Caki2 (cell line): ENCODE measurements around the gene COL20A1. TPM values are rescaled to one million over a fixed set of nuclear protein-coding genes. Genes with fewer than 3 reads are reported as not detected.
"Not testable (repeated sequence)": the region's sequence is repeated elsewhere in the genome, so short reads cannot be mapped to it uniquely, and the experiment has no call there.

Experiments
- DNase-seq: peaks from one replicate; pipeline ENCODE4 v3.0.0-alpha.2; 2015; ENCODE audit warnings: low read depth
- in situ Hi-C: cut with HindIII; loops from 2 replicates; pipeline ENCODE4 v1.10.0; 2016; ENCODE audit warnings: low sequenced_read_pairs, low pct_unique_long_range_greater_than_20kb, mixed read lengths
- total RNA-seq: library from RNA; depleted of rRNA; stranded (reverse); fragments of >200 nt; shearing (Covaris generic); gene quantifications from 2 replicates; pipeline ENCODE4 v1.2.3, GENCODE V29; 2014; ENCODE audit warnings: low replicate concordance; rRNA removed

The COL20A1 gene
- 0.14 and 0.87 TPM in 2 replicates for total RNA-seq

DNA sequence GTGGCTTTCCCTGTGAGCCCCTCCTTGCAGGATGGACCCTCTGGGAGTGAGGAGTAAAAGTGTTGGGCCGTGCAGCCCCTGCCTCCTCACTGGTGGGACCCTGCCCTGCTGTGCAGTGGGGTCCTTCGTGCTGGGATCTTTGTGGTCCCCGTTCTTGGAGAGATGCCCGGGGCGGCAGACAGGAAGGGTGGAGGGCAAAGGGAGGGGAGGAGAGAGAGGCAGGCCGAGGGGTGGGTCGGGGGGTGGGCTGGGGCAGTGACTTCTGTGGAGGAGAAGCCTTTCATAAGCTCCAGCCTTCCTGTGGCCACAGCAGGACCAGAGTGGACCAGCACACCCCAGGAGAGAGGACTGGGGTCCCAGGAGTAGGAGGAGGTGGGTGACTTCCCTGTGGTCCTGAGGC is at the start of gene COL20A1:
TSS of gene COL20A1 (plus strand) at position 283 of the 400 bp plus-strand sequence. CDS start 1,922 bp downstream, outside the sequence.
- in situ Hi-C loops, result loop anchor here (25.0 kb wide), 2 partner anchors 94 to 294 kb away; no protein-coding TSS in a partner anchor
- DNase-seq, result no peak

DNA sequence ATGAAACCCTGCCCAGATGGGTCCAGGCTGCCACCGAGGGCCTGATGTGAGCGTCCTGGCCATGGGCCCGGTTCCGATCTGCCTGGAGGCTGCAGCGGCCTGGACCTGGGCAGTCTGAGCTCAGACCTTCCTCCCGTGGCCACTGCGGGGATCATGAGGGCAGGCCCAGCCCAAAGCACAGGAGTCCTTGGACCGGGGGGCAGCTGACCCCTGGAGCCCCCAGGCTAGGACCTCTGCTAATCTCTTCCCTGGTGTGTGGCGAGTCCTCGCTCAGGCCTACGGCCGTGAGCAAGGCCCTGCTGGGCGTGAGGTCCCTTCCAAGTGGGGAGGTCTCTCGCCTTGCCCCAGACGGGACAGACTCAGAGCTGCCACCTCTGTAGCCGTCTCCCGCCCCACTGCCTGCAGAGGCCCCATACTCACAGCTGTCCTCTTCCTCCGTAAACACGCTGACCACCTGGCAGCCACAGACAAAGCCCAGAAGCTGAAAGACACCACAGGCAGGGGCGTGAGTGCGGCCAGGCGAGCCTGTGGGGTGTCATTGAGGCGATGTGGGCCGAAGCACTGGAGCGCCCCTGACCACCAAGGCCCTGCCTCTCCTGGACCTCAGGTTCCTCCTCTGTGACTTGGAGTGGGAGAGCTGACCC is 49.3 kb upstream of the COL20A1 start:
- in situ Hi-C loops, result no loop called here
- DNase-seq, result no peak

DNA sequence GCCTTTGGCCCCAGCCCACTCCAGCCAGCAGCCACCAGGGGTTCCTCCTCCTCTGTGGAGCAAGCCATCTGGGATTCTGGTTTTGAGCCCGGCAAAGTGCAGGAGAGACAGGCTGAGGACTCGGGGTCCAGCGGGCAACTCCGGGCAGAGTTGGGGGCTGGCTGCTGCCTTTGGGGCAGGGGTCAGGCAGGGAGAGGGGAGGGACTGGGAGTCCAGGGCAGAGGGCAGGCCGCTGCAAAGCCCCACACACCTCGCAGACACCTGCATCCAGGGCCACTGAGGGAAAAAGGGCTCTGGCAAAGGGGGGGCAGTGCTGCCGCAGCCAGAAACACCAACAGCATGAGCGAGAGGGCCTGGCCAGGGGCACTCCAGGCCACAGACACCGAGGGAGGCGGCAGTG is 48.5 kb upstream of the COL20A1 start:
- DNase-seq, result no peak

DNA sequence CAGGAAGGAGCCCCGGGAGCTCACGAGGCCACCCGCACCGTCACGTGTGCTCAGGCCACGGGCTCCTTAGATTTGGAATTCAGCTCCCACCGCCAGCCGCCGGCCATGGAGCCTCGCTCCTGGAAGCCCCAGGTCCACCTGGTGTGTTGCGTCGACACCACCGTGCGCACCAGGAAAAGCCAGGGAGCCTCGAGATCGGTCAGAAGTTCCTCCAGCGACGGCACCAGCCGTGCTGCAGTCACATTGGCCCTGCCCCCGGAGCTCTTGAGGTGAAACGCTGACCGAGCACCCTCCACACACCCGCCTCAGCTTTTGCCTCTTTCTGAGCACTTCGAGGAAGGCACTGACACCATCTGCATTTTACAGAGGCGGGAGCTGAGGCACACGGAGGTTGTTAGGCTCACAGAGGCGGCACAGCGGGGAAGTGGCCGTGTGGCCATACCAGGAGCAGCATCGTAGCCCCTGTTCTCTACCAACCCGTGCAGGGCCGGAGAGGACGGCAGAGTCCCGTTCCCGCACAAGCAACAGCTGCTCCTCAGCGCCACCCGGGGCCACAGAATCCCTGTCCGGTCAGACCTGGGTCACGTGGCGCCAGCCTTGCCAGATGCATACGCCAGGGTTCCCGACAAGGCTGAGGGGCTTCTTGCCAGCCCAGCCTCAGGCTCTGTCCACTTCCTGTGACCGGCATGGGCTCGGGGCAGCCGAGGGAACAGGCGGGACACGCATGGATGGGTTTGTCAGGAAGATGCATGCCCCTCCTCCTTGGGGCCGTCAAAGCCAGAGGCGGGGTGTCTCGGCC is 46.3 kb upstream of the COL20A1 start:
- in situ Hi-C loops, result no loop called here
- DNase-seq, result no peak

More for the DNA sequence above, 48.5 kb upstream of the COL20A1 start:
- in situ Hi-C loops, result no loop called here

DNA sequence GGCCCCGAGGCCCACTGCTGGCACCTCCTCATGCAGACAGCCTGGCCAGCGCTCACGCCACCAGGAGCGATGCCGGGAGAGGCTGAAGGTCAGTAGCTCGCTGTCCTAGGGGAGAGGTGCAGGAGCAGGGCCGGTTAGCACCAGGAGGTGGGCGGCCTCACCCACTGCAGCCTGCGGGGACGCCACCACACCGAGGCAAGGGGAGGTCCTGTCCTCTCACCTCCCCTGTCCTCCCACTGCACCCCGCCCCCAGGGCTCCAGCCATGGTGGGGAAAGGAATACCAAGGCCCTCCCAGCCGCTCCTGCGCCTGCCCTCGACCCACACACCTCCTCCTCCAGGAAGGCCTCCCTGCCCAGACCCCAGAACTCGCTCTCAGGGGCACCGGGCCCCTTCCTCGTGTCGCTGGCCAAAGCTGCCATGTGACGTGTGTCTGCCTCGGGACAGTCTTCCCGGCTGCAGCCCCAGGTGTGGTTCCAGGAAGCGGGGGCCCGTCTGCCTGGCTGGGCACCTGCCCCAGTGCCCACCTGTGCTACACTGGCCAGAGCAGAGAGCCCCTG is 45.2 kb upstream of the COL20A1 start:
- in situ Hi-C loops, result no loop called here
- DNase-seq, result no peak

DNA sequence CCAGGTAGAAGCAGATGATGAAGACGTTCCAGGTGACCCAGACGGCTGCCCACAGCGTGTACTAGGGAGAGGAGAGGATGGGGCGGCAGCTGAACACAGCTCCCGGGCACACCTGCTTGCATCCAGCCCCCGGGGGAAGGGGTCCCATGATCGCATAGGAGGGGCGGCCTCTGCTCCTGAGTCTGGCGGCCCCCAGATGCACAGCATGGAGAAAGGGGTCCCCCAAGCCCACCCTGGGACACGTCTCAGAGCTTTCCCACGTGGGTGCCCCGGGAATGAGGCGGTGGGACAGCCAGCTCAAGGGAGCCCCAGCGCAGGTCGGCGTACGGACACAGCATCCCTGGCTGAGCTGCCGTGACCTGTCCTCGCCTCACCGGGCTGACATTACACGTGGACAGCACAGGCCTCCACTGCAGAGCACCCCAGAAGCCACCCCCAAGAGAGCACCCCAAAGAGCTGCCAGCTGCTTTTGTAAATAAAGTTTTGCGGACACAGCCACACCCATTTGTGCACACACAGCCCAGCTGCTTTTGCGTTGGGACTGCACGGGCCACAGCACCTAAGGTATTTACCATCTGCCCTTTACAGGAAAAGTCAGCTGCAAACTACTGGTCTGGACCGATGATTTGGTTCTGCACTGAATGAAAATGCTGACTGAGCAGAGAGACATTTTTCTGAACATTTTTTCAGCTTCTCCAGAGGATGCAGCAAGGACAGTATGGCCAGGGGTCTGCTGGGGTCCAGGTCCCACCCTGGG is 44.0 kb upstream of the COL20A1 start:
- peak; percentile 70 for DNase-seq
- in situ Hi-C loops, result no loop called here

DNA sequence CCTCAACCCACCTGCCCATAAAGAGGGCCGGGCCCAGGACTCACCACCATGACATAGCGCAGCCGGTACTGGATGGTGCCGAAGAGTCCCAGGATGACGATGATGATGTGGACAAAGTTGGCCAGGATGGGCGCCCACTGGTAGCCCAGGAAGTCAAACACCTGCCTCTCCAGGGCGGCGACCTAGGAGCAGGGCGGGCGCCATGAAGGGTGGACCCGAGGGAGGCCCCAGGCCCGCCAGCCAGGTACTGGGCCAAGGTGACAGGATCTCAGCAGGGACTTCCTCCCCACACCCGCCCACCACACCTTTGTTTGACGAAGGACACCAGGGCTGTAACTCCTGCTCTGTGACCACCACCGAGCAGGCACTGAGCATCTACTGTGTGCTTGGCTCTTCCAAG is 43.1 kb upstream of the COL20A1 start:
- no peak for DNase-seq
- in situ Hi-C loops, result no loop called here

DNA sequence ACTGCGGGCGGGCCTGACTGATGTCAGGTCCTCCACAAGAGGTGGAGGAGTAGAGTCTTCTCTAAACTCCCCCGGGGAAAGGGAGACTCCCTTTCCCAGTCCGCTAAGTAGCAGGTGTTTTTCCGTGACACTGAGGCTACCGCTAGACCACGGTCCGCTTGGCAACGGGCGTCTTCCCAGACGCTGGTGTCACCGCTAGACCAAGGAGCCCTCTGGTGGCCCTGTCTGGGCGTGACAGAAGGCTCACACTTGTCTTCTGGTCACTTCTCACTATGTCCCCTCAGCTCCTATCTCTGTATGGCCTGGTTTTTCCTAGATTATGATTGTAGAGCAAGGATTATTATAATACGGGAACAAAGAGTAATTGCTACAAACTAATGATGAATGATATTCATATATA is 41.6 kb upstream of the COL20A1 start:
- peak; percentile 65 for DNase-seq
- in situ Hi-C loops, result not testable (repeated sequence)

DNA sequence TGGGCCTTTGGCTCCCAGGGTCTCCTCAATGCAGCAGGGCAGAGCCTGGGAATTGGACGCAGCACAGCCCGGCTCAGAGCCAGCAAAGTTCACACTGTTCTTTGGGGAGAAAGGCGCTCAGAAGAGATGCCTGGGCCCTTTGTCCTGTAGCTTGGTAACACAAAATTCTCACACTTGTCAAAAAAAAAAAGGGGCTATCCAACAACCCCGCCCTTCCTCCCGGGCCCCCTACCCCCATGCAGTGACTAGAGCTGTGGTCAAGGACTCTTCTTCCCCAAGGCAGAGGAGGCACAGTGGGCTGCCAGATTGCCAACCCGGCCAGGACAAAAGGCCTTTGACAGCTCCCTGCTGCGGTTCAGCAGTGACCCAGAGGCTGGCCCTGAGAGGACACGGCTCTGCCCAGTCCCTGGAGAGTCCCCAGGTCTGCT is 40.7 kb upstream of the COL20A1 start:
- DNase-seq, result no peak
- in situ Hi-C loops, result no loop called here

DNA sequence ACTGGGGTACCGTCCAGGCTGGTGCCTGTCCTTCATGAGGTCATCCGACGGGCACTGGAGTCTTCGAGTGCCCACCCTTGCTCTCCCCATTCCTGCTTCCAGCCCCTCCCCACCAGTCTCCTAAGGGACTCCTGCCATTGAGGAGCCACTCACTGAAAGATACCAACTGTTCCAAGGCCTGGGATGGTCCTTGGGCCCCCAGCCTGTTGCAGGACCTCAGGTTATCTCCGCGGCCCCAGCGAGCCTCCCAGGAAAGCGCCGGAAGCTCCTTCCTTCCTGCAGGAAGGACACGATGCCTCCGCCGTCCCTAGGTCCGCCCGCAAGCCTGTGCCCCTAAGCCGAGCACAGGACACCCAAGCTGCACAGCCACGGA is 39.9 kb upstream of the COL20A1 start:
- DNase-seq, result no peak
- in situ Hi-C loops, result no loop called here

DNA sequence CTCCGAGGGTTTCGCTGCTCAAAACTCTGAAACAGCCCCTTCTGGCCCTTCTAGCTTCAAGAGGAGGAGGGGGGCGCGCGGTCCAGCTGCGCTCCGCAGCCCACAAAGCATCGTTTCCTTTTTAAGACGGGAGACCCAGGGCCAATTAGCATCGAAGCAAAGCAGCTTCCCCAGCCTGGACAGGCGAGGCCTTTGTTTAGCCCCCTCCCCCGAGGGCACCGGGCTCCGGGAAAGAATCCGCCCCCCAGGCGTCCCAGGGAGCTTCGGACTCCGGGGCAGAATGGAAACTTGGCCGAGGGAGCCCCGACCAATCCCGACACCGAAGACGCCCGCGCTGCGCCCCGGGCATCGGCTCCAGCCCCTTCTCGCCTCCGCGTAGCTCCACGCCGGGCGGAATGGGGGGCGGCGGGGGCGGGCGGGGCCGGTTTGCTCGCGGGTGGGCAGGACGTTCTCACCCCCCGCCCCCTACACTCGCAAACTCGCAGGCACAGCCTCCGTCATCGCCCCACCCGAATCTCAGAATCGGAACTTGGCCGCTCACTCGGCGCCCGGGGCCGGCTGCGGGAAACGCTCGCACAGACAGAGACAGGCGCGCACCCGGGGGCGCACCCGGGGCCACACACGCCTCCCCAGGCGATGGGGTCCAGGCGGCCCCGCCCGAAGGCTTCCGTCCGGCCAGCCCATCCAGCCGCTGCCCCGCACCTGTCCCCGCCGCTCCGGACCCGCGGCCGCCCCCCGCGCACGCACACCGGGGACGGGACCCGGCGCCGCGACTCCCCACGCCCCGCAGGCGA is 39.4 kb upstream of the COL20A1 start:
- DNase-seq, result no peak
- in situ Hi-C loops, result no loop called here

DNA sequence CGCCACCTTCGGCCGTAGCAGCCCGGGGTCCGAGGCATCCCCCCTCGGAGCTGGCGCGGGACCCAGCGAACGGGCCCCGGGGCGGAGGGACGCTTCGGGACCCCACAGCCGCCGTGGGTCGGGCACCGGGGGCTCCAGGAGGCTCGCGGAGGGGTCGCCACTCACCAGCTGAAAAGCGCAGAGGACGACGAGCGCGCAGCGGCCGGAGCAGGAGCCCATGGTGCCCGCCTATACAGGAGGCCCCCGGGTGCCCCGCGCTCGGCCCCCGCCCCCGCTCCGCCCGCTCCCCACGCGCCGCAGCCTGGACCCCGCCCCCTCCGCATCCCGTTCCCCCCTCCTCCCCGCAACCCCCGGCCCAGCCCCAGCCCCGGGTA is 38.8 kb upstream of the COL20A1 start, which contains the start of gene NKAIN4:
TSS of gene NKAIN4 (minus strand) at position 232 of the 374 bp plus-strand sequence. CDS start at position 219, 13 bp downstream.
- in situ Hi-C loops, result no loop called here
- no peak for DNase-seq

DNA sequence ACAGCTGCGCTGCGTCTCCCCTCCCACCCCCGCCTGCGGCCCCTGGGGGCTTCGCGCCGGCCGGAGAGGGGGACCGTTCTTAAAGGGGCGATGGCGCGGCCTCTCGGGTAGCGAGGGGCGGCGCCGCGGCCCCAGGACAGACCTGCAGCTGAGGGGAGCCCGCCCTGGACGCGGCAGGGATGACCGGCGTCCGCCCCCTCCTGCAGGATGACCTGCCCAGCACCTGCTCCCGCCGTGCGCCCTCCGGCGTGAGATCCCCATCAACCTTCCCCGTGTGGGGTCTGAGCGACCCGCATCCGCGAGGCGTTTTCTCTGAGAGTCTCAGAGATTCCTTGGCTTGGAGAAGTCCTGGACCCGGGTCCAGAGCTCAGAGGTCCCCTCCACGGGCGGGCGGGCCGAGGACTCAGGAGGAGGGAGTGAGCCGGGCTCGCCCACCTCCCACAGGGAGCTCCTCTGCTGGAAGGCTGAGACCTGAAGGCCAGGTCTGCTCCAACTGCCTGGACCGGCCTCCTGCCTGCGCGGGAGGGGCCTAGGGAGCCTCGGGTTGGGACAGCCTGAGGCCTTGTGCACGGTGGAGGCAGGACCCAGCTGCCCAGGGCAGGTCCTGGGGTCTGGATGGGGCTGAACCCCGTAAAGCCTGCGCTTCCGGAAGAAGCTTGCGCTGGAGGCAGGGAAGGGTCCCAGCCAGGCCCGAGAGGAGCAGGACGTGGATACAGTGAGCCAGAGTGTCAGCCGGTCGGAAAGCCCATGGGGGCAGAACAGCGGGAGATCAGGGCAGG is 38.2 kb upstream of the COL20A1 start:
- no peak for DNase-seq
- in situ Hi-C loops, result no loop called here

DNA sequence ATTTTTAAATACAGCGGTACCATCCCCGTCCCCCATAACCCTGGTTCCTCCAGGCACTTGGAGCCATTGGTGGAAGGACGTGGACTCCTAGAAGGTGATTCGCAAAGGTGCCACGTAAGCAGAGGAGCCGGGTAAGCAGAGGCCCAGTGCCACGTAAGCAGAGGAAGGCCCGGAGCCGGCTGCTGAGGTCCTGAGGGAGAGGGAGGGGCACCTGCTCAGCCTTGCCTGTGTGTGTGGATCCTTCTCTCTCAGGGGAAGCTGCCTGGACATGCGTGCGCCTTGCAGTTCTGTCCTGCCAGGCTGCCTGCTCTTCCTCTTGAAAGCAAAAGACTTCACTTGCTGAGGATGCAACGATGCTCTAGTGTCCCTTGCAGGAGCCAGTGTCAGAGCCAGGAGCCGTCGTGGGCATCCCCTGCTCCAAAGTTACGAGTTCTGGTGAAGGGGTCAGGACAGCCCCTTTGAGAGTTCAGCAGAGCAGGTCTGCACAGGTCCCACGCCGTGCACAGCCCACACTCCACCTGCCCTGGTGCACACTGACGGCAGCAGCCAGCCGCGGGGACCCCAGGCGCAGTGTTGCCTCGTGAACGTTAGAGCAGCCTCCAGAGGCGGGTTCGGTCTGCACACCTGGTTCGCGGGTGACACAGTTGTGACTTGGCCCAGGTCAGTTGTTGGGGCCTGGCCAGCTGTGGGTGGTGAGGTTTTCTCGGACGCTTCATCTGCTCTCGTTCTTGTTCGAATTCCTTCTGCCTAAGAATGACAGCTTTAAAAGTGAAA is 36.9 kb upstream of the COL20A1 start:
- in situ Hi-C loops, result no loop called here
- DNase-seq, result no peak

DNA sequence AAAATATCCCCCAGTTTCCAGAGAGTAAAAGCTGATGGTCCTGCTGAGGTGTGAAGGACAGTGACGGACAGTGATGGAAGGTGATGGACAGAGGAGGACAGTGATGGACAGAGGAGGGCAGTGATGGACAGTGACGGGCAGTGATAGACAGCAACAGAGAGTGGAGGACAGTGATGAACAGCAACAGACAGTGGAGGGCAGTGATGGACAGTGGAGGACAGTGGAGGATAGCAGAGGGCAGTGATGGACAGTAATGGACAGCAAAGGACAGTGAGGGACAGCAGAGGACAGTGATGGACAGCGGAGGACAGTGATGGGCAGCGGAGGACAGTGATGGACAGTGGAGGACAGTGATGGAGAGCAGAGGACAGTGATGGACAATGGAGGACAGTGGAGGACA is 36.0 kb upstream of the COL20A1 start:
- in situ Hi-C loops, result no loop called here
- no peak for DNase-seq

DNA sequence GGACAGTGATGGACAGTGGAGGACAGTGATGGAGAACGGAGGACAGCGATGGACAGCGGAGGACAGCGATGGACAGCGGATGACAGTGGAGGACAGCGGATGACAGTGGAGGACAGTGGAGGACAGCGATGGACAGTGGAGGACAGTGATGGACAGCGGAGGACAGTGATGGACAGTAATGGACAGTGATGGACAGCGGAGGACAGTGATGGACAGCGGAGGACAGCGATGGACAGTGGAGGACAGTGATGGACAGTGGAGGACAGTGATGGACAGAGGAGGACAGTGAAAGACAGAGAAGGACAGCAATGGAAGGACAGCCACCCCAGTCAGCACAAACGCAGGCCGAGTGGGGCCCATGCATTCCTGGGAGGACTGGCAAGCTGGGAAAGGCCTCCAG is 35.4 kb upstream of the COL20A1 start:
- in situ Hi-C loops, result no loop called here

DNA sequence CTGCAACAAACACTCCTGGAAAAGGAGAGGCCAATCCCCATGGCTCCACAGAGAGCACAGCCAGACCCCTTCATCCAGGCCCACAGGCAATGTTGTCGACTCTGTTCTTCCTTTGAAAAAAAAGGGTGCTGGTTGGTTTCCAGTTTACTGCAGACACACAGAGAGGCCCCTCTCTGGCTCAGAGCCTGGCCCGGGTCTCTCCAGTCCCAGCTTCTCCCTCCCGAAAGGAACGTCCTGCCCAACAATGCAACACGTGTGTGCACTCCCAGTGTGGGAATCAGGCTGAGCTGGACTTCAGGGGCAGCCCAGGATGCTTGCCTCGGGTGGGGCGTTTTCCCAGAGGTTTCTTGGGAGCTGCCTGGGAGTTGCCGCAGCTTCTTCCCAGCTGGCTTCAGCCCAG is 34.2 kb upstream of the COL20A1 start:
- DNase-seq, result no peak
- in situ Hi-C loops, result no loop called here

More for the DNA sequence above, 35.4 kb upstream of the COL20A1 start:
- DNase-seq, result no peak
